Hematopoietic multipotent progenitor cell treated with erythropoietin and hydrocortisone succinate and interleukin-3 and kit ligand, for 6 days (in vitro differentiated cells): ENCODE measurements around the gene ENKUR.

ENCODE experiments used
- DNase-seq: peaks from one replicate; pipeline ENCODE4 v3.0.0-alpha.2; 2015

Gene ENKUR

GRCh38 chr10:25015828-25016375 lies at the start of gene ENKUR:
Gene ENKUR (minus strand): TSS chr10:25016158. CDS start chr10:25015936, 222 bp downstream.
- peak; percentile 95 for DNase-seq

DNA sequence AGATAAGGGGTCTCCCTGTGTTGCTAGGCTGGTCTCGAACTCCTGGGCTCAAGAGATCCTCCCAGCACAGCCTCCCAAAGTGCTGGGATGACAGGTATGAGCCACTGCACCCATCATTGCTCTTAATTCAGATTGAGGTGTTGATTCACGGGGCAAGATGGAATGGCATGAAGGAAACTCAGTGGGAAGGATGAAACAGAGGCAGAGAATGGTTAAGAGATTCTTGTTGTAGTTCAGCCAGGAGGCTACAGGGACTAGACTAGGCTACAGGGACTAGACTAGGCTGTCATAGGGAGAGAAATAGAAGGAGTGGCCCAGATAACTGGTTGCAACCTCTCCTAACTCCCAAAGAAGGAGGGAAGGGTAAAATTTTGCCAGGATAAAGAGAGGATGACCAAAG lies 48.4 kb upstream of the ENKUR start:
- DNase-seq = no peak

- no peak for DNase-seq
These were observed 47.7 kb upstream of the ENKUR start for GRCh38 chr10:25063644-25064043.

GRCh38 chr10:25063157-25063556 lies 47.2 kb upstream of the ENKUR start:
- DNase-seq = no peak

GRCh38 chr10:25061711-25062449 lies 45.9 kb upstream of the ENKUR start:
- DNase-seq = peak; percentile 20

- no peak for DNase-seq
These were observed 45.2 kb upstream of the ENKUR start for GRCh38 chr10:25061125-25061524.

DNA sequence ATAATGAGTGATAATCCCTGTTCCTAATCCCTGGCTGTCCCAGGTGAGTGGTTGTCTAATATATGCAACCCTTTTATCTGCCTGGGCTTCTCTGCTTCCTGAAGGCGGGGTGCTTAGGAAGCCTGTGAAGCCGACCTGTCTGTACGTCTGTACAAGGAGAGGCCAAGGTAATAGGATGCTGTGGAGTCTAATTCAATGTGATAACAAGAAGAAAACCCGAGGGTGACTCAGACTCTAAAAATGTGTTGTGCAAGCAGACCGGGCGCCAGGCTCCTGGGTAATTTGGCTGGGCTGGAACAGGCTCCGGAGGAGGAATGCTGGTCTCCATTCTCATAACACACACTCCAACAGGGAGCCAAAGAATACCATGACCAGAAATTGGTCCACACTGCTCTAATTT lies 44.0 kb upstream of the ENKUR start:
- DNase-seq = no peak

- no peak for DNase-seq
These were observed 41.9 kb upstream of the ENKUR start for GRCh38 chr10:25057886-25058285.

DNA sequence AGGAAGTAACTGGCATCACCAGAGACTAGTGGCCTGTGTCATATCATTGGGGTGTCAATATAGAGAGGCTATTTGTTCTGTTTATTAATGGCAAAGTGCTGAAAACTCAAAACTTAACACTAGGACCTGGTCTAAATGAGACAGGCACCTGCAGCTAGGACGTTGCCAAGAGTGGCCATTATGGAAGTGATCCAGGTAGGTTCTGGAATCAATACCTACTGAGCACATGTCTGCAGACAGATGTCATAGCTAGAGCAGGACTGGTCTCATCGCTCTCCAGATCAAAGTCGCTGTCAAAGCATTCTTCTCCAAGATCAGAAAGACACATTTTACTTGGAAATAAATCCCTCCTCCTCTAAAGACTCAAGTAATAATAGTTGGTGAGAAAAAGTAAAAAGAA lies 40.8 kb upstream of the ENKUR start:
- no peak for DNase-seq

DNA sequence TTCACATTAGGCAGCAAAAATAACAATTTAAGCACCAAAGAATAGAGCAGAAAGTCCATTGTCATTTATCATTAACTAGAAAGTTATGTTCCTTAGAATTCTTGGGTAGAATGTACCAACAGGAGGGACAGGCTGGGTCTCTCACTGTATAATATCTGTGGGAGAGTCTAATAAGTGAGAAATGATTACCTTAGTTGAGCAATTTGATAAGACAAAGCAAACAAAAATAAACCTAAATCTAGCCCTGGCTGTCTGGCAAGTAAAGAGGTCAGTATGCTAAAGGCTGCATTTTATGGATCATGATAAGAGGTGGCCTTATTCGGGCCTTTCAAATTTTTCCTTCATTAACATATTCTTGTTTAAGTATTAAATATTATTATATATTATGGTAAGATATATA lies 36.1 kb upstream of the ENKUR start:
- DNase-seq = no peak

DNA sequence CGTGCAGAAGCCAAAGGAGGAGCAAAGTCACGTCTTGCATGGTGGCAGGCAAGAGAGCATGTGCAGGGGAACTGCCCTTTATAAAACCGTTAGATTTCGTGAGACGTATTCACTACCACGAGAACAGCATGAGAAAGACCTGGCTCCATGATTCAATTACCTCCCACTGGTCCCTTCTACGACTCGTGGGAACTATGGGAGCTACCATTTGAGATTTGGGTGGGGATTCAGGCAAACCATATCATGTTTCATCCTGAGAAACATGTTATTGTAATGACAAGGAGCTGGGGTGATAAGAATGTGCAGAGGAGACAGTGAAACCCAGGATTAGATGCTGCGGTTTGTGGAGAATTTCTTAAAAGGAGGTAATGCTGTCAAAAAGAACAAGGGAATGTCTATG lies 34.4 kb upstream of the ENKUR start:
- DNase-seq = no peak

- DNase-seq = no peak
These were observed 34.0 kb upstream of the ENKUR start for GRCh38 chr10:25049966-25050365.

DNA sequence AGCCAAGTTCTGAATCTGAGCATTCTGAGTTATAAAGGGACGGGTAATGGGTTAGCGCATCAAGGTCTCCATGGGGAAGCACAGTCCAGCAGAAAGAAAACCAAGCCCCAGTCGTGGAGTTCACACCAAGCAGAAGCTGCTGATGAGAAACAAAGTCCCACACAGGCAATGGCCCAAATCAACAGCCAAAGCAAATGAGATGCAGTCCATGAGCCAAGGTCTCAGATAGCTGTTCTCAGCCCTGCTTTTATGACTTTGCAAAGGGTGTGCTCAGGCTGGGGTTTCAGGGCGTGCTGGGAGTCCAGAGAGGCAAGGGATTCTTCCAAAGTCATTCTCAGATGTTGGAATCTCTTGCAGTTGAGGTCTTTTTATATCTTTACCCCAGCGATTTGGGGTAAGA lies 32.5 kb upstream of the ENKUR start:
- DNase-seq = no peak

DNA sequence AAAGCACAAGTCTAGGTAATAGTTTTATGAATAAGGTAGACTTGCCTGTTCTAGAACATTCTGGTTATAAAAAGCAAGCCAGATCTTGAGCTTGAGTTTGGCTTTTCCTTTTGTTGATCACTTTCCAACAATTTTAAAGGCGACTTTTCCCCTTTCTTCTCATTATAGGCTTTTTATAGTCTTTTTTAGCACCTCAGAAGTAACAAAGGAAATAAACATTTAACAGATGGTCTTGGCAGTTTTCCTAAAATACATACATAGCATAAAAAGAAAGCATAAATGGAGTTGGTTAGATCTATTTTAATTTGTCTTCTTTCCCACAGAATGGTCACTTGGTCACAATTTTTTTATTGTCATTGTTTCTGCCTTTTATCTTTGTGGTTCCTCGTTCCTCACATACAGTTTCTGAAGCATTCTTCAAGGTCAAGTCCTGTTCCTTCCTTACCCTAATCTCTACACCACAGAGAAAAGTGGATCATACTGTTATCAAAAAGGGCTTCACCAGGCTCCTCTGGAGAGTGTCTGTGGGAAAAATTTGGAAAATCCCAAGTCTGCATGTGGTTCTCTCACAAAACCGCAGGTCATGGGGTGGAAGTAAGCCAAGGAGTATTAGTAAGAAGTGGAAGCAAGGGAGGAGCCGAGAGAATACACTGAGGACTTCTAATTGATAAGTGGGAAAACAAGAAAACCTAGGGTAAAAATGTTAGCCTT lies 31.8 kb upstream of the ENKUR start:
- peak; percentile 25 for DNase-seq

DNA sequence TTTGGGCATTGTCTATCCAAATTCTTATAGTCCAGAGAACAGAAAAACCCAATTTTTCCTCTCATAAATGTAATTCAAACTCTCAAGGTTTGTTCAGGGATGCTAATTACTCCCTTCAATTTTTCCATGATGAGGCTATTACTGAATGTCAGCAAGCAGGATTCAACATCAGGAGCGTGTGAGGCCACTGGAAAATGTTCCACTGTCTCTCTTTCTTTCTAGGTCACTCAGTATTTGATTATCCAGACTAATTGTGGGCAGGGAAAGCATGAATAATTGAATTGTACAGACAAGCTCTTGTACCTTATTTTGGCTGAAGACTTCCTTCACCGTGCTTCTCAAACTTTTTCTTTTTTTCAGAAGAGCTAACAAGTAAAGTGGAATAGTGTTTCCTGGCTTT lies 31.1 kb upstream of the ENKUR start:
- no peak for DNase-seq

DNA sequence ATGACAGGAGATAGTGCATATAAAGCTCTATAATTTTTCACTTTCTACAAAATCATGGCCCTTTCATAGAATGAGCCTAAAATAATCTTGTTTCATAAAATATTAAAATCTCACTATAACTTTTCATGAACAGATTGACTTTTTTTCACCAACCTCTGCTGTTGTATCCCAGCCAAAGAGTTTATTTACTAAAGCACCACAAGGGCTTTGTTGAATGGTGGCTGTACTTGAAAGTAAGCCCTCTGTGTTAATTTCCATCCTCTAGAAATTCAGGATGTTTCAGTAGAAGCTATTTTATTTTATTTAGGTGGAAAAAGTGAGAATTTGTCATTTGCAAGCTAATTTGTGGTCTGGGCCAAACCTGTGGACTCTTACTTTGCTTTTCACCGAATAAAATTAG lies 30.7 kb upstream of the ENKUR start:
- DNase-seq = no peak

- DNase-seq = peak; percentile 16
These were observed 23.6 kb upstream of the ENKUR start for GRCh38 chr10:25039531-25039930.

DNA sequence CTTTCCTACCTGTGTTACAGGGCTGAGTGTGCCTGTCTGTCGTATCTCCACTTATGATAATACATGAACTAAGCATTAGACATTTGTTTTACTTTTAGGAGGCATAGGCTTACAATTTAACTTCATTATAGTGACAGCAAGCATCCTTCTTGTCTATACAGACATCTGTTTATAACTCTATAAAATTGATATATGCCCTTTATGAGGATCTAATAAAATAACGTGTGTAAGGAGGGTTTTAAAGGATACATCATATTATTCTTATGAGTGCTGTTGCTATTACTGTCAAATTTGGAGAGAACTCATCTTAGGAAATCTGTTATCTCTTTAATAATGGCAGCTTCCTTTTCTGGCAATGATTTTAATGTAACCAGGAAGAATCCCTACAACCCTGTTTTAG lies 22.4 kb upstream of the ENKUR start:
- no peak for DNase-seq

- DNase-seq = no peak
These were observed 20.4 kb upstream of the ENKUR start for GRCh38 chr10:25036381-25036780.

GRCh38 chr10:25029519-25029918 lies 13.6 kb upstream of the ENKUR start:
- DNase-seq = no peak

GRCh38 chr10:25028711-25029110 lies 12.8 kb upstream of the ENKUR start:
- DNase-seq = no peak

DNA sequence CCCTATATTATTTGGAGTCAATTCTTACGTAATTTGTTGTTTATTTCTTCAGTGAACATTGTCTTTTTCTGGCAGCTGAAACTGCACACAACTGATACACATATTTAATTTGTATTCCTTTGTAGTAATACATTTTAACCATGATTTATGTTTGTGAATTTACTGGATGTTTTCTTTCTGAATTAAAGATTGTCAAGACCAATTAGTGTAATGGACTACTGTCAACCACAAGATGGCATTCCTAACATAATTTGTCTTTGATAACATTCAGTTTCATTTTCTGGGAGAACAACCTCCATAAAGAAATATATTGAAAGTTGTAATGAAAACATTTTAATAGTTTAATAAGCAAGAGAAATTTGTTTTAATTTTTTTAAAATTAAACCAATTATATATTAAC lies 10.5 kb upstream of the ENKUR start:
- peak; percentile 53 for DNase-seq

DNA sequence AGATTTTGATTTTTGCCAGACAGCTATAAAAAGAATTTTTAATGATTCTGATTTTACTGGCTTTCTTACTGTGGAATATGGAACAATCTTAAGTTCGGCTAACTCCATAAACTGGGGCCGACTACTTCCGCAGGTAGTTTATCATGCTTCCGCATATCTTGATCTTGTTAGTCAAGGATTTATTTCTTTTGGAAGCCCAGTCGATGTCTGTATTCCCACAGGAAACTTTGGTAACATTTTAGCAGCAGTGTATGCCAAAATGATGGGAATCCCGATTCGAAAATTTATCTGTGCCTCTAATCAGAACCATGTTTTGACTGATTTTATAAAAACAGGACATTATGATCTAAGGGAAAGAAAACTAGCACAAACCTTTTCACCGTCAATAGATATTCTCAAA lies 8.6 kb upstream of the ENKUR start:
- DNase-seq = no peak

DNA sequence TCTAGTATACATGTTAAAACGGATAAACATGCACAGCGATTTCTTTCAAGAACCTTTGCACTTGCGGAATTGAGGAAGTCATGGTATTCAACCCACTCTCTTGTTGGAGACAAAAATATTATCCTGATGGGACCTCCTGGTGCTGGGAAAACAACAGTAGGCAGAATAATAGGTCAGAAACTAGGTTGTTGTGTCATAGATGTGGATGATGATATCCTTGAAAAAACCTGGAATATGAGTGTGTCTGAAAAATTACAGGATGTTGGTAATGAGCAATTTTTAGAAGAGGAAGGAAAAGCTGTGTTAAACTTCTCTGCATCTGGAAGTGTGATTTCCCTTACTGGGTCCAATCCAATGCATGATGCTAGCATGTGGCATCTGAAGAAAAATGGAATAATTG lies 7.3 kb upstream of the ENKUR start:
- DNase-seq = no peak
